ENCODE measurements around the gene DCLK1.

GRCh38 chr13:36108954-36109353 lies 22.2 kb downstream of the DCLK1 start:
- no peak for TF ChIP-seq POLR2AphosphoS5 (IDR thresholded peaks at IDR 0.05)
- no peak for TF ChIP-seq CTCF (IDR thresholded peaks at IDR 0.05)
- no peak for TF ChIP-seq POLR2A (IDR thresholded peaks at IDR 0.05)
